ENCODE data around the gene ZC3H7B. TPM values are rescaled to one million over a fixed set of nuclear protein-coding genes. Genes with fewer than 3 reads are reported as not detected.
"Not testable (repeated sequence)": the region's sequence is repeated elsewhere in the genome, so short reads cannot be mapped to it uniquely, and the experiment has no call there.

ZC3H7B gene
- total and polyA plus RNA-seq, 11 donors, result 29.7 to 50.4 (median 37.1) TPM

DNA sequence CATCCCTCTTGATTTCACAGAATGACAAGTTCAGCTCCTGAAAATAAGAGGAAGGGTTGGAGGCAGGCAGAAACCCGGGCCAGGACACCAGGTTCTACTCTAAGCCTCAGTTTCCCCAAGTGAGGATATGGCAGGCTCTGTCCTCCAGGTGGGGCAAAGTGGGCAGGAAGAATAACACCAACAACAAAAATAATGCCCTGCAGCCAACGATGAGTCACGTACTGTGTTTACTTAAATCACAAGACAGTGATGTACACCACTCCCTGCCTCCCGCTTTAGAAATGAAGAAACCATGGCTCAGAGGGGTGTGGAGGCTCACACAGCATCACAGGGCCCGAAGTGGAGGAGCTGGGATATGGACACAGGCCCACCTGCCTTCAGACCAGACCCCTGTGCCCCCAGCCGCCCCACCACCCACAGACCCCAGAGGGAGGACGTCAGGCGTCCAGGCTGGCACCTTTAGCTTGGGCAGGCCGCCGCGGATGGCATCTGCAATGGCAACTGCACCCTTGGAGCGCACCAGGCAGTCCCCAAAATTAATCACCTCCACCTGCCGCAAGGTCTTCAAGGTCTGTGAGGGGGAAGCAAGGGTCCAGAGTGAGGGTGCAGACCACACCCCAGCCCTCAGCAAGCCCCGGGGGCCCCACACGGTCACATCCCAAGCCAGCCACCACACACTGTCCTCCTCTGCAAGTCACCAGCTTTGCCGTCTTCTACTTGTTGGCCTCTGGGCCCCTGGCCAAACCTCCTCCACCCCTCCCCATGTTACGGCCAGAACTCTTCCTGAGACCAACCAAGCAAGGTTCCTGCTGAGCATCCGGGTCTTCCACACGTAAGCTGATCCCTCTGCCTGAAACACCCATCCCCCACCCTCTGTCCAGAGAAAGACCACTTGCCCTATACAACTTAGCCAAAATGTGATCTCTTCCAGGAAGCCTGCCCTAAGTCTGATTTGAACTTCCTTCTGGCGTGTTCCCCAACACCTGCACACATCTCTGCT, 44.8 kb upstream of the ZC3H7B start:
- Histone ChIP-seq H3K36me3 (peaks cover 0 to 100% (median 77%) of the 10 kb centered on the region in 9 donors), H3K4me1 (peaks cover 0 to 14% (median 4%) of the 10 kb centered on the region in 12 donors), H3K27ac (peak overlapping the region in 1 of 12 donors; percentile 10), H3K27me3 (no peaks in the 10 kb centered on the region), H3K9me3 (no peaks in the 10 kb centered on the region), H3K4me3 (no peak overlapping the region)
- no peak for DNase-seq
- intact Hi-C loops (cut with DNase I), result no loop called here
- WGBS, 4 donors, result 75 to 78% (median 77%) methylated on average over 15 to 20 of the region's 20 CpGs
- TF ChIP-seq POLR2A (IDR thresholded peaks at IDR 0.05), result no peak
- TF ChIP-seq, protein P1, sequence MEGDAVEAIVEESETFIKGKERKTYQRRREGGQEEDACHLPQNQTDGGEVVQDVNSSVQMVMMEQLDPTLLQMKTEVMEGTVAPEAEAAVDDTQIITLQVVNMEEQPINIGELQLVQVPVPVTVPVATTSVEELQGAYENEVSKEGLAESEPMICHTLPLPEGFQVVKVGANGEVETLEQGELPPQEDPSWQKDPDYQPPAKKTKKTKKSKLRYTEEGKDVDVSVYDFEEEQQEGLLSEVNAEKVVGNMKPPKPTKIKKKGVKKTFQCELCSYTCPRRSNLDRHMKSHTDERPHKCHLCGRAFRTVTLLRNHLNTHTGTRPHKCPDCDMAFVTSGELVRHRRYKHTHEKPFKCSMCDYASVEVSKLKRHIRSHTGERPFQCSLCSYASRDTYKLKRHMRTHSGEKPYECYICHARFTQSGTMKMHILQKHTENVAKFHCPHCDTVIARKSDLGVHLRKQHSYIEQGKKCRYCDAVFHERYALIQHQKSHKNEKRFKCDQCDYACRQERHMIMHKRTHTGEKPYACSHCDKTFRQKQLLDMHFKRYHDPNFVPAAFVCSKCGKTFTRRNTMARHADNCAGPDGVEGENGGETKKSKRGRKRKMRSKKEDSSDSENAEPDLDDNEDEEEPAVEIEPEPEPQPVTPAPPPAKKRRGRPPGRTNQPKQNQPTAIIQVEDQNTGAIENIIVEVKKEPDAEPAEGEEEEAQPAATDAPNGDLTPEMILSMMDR (IDR thresholded peaks at IDR 0.05), result no peak
- ATAC-seq, result no peak

DNA sequence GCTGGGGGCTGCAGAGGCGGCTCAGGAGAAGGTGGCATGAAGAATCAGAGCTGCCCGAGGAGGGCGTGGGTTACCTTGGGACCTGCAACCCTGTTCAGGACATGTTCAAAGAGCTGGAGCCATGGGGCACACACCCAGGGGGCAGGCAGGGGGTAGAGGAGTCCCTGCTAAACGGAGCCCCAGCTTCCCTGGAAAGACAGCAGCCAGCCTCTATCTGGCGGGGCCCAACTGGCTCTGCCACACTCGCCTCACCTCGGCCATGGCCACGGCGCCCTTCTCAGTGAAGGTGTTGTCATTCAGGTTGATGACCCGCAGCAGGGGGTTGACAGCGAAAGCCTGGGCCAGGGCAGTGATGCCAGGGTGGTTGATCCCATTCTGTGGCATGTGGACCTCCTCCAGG, 43.6 kb upstream of the ZC3H7B start:
- TF ChIP-seq, protein P1 (IDR thresholded peaks at IDR 0.05), result no peak
- no peak for TF ChIP-seq POLR2A (IDR thresholded peaks at IDR 0.05)
- Histone ChIP-seq H3K4me1 (peaks cover 0 to 21% (median 7%) of the 10 kb centered on the region in 12 donors), H3K27me3 (no peaks in the 10 kb centered on the region), H3K4me3 (no peak overlapping the region), H3K27ac (peak overlapping the region in 1 of 12 donors; percentile 10), H3K9me3 (no peaks in the 10 kb centered on the region), H3K36me3 (peaks cover 0 to 100% (median 75%) of the 10 kb centered on the region in 9 donors)
- intact Hi-C loops (cut with DNase I), result no loop called here
- no peak for ATAC-seq
- no peak for DNase-seq
- WGBS, 4 donors, result 79 to 87% (median 85%) methylated on average over 6 to 11 of the region's 11 CpGs

DNA sequence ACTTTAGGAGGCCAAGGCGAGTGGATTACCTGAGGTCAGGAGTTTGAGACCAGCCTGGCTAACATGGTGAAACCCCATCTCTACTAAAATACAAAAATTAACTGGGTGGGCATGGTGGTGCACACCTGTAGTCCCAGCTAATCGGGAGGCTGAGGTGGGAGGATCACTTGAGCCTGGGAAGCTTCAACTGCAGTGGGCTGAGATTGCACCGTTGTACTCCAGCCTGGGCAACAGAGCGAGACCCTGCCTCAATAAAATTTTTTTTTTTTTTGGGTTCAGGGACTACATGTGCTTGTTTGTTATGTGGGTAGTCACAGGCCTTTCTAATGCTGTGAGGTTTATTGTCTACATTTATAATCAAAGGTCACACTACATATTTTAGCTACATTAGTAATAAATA, 41.6 kb upstream of the ZC3H7B start:
- 95 to 99% (median 96%) methylated on average over 4 of the region's 4 CpGs for WGBS, 4 donors
- not testable (repeated sequence) for H3K9me3 ChIP-seq, H3K4me3 ChIP-seq, ATAC-seq, DNase-seq, H3K27me3 ChIP-seq
- intact Hi-C loops (cut with DNase I), result loop anchor here in 3 of 10 donors (1.0 to 10.0 kb wide), 3 partner anchors 12 to 85 kb away; no protein-coding TSS in a partner anchor
- Histone ChIP-seq H3K36me3 (peaks cover 4 to 100% (median 75%) of the 10 kb centered on the region in 9 donors), H3K4me1 (peaks cover 0 to 21% (median 7%) of the 10 kb centered on the region in 12 donors), H3K27ac (peak overlapping the region in 8 of 12 donors; percentile 1 to 93 (median 82))

DNA sequence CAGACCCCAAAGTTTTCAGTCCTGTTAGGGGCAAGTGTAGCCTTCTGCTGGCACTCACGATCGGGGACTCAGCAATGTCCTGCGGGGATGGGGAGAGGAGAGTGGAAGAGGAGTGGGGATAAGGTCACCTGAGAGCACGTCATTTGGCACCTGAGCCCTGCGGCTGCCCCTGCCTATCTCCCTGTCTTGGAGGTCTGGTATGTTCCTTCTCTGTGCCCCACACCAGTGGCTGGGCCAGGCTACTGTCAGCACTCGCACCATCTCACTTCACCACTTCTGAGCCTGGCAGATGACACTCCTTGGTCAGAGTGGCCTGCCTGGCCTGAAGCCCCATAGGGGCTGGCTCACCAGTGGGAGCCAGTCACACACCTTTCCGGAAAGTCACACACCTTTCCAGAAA, 40.5 kb upstream of the ZC3H7B start:
- TF ChIP-seq POLR2A (IDR thresholded peaks at IDR 0.05), result no peak
- TF ChIP-seq, protein P1 (IDR thresholded peaks at IDR 0.05), result no peak
- peak; percentile 70 to 94 (median 82) for DNase-seq
- intact Hi-C loops (cut with DNase I), result loop anchor here in 3 of 10 donors (1.0 to 10.0 kb wide), 3 partner anchors 14 to 86 kb away; no protein-coding TSS in a partner anchor
- Histone ChIP-seq H3K9me3 (no peaks in the 10 kb centered on the region), H3K4me3 (no peak overlapping the region), H3K27ac (peak overlapping the region; percentile 57 to 93 (median 80)), H3K27me3 (no peaks in the 10 kb centered on the region), H3K4me1 (peaks cover 0 to 21% (median 7%) of the 10 kb centered on the region in 12 donors), H3K36me3 (peaks cover 4 to 99% (median 72%) of the 10 kb centered on the region in 9 donors)
- 53 to 77% (median 62%) methylated on average over 7 of the region's 7 CpGs for whole genome bisulfite sequencing, 4 donors
- ATAC-seq, result peak; percentile 89 to 95 (median 92)
